Trophoblast cell (in vitro differentiated cells and primary cell): ENCODE measurements around the gene PGD.

Source experiments
- DNase-seq, 2 donors: peaks; one replicate each; pipeline ENCODE4 v3.0.0-alpha.2; 2016
- H2AFZ ChIP-seq: 2 replicates; pipeline ENCODE4 v1.6.1; 2013; ENCODE audit warnings: low read length, moderate library complexity, mild to moderate bottlenecking; ENCODE audit not compliant: insufficient read depth, poor library complexity
- H2AK5ac ChIP-seq: 2 replicates; pipeline ENCODE4 v1.6.1; 2013; ENCODE audit warnings: mild to moderate bottlenecking, low read length
- H2BK120ac ChIP-seq: 2 replicates; pipeline ENCODE4 v1.6.1; 2013; ENCODE audit warnings: low read length, mild to moderate bottlenecking, moderate library complexity; ENCODE audit not compliant: insufficient read depth, poor library complexity
- H2BK12ac ChIP-seq: 2 replicates; pipeline ENCODE4 v1.6.1; 2013; ENCODE audit warnings: mild to moderate bottlenecking, low read length, moderate library complexity
- H2BK5ac ChIP-seq: 2 replicates; pipeline ENCODE4 v1.6.1; 2013; ENCODE audit warnings: low read length, low read depth, moderate library complexity, mild to moderate bottlenecking; ENCODE audit not compliant: poor library complexity
- H3K14ac ChIP-seq: 2 replicates; pipeline ENCODE4 v1.6.1; 2013; ENCODE audit warnings: mild to moderate bottlenecking, low read length
- H3K18ac ChIP-seq: 2 replicates; pipeline ENCODE4 v1.6.1; 2013; ENCODE audit warnings: mild to moderate bottlenecking, low read length
- H3K23ac ChIP-seq: 2 replicates; pipeline ENCODE4 v1.6.1; 2013; ENCODE audit warnings: low read length
- H3K27ac ChIP-seq: 2 replicates; pipeline ENCODE4 v1.5.1; 2013; ENCODE audit warnings: low read depth, mild to moderate bottlenecking, inconsistent platforms, low read length, moderate library complexity
- H3K27me3 ChIP-seq: 2 replicates; pipeline ENCODE4 v1.6.1; 2013; ENCODE audit warnings: inconsistent platforms, mild to moderate bottlenecking, low read length, moderate library complexity; ENCODE audit not compliant: insufficient read depth
- H3K36me3 ChIP-seq, 2 experiments: 1 replicate in 1 of 2; 2 replicates in 1 of 2; pipeline ENCODE4 v1.6.1; 2013; ENCODE audit warnings: low read length in 2 of 2, mild to moderate bottlenecking in 2 of 2, moderate library complexity in 1 of 2; ENCODE audit not compliant: insufficient read depth in 2 of 2, control insufficient read depth in 1 of 2
- H3K4ac ChIP-seq: 2 replicates; pipeline ENCODE4 v1.6.1; 2013; ENCODE audit warnings: low read depth, mild to moderate bottlenecking, low read length, moderate library complexity
- H3K4me1 ChIP-seq, 2 experiments: 1 replicate in 1 of 2; 2 replicates in 1 of 2; pipeline ENCODE4 v1.6.1; 2013; ENCODE audit warnings: low read length in 2 of 2, mild to moderate bottlenecking in 2 of 2, moderate library complexity in 1 of 2; ENCODE audit not compliant: insufficient read depth in 2 of 2, control insufficient read depth in 1 of 2
- H3K4me2 ChIP-seq: 2 replicates; pipeline ENCODE4 v1.6.1; 2013; ENCODE audit warnings: inconsistent platforms, mild to moderate bottlenecking, low read length, moderate library complexity
- H3K4me3 ChIP-seq: 2 replicates; pipeline ENCODE4 v1.5.1; 2013; ENCODE audit warnings: mild to moderate bottlenecking, low read depth, low read length, inconsistent platforms
- H3K79me1 ChIP-seq: one replicate; pipeline ENCODE4 v1.6.1; 2013; ENCODE audit warnings: low read length
- H3K79me2 ChIP-seq: 2 replicates; pipeline ENCODE4 v1.6.1; 2013; ENCODE audit warnings: low read length, mild to moderate bottlenecking; ENCODE audit not compliant: control insufficient read depth, insufficient read depth, poor library complexity
- H3K9ac ChIP-seq: 2 replicates; pipeline ENCODE4 v1.6.1; 2013; ENCODE audit warnings: mild to moderate bottlenecking, low read length
- H3K9me3 ChIP-seq: 2 replicates; pipeline ENCODE4 v1.6.1; 2013; ENCODE audit warnings: low read depth, mild to moderate bottlenecking, control low read depth, inconsistent platforms, low read length; ENCODE audit not compliant: insufficient read depth
- H4K12ac ChIP-seq: 2 replicates; pipeline ENCODE4 v1.6.1; 2013; ENCODE audit warnings: low read depth, mild to moderate bottlenecking, low read length, moderate library complexity
- H4K8ac ChIP-seq: 2 replicates; pipeline ENCODE4 v1.6.1; 2013; ENCODE audit warnings: low read depth, mild to moderate bottlenecking, low read length, moderate library complexity
- H4K91ac ChIP-seq: one replicate; pipeline ENCODE4 v1.6.1; 2013; ENCODE audit warnings: low read depth, mild to moderate bottlenecking, low read length, moderate library complexity
- WGBS: extraction: QIAGEN DNeasy Blood & Tissue Kit; methylation state at CpG from one replicate; pipeline ENCODE4 v1.1.7; 2013; ENCODE audit warnings: missing lambda C conversion rate; ENCODE audit not compliant: insufficient read length, insufficient coverage; ENCODE audit errors: extremely low coverage; 5-methylcytosine and 5-hydroxymethylcytosine counted together

PGD gene

DNA sequence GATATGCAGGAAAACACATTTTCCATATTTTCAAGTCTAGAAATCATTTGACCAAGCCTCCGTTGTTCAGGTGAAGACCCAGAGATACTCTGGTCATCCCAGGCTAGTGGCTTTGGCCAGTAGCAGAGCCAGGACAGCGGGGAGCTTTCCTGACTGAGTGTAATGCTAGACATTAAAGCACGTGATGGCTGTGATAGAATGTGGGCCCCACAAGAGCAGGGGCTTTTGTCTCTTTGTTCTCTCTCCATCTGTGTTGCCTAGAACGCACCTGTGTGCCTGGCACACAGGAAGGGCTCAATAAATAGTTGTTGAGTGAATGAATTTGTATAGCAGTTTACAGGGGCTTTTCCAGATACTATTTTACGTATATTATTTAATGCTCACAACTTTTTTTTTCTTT, 41.9 kb downstream of the PGD start:
- H3K9ac ChIP-seq: no peak overlapping the region
- H3K79me2 ChIP-seq: no peaks in the 10 kb centered on the region
- DNase-seq: no peak
- no peak overlapping the region for H4K8ac ChIP-seq
- no peak overlapping the region for H3K4ac ChIP-seq
- no peak overlapping the region for H3K4me2 ChIP-seq
- no peaks in the 10 kb centered on the region for H3K27me3 ChIP-seq
- no peak overlapping the region for H2BK120ac ChIP-seq
- no peak overlapping the region for H4K12ac ChIP-seq
- H2BK12ac ChIP-seq: no peak overlapping the region
- no peak overlapping the region for H3K18ac ChIP-seq
- no peaks in the 10 kb centered on the region for H3K79me1 ChIP-seq
- H3K36me3 ChIP-seq: peaks cover 0 to 2% of the 10 kb centered on the region in 2 experiments
- no peak overlapping the region for H4K91ac ChIP-seq
- H2BK5ac ChIP-seq: no peak overlapping the region
- no peak overlapping the region for H2AFZ ChIP-seq
- no peak overlapping the region for H3K27ac ChIP-seq
- H2AK5ac ChIP-seq: no peak overlapping the region
- H3K9me3 ChIP-seq: no peaks in the 10 kb centered on the region
- H3K4me3 ChIP-seq: no peak overlapping the region
- peaks cover 3 to 4% of the 10 kb centered on the region in 2 experiments for H3K4me1 ChIP-seq
- WGBS: no CpG with 5 or more reads among the region's 5 CpGs
- H3K23ac ChIP-seq: no peak overlapping the region
- no peak overlapping the region for H3K14ac ChIP-seq

DNA sequence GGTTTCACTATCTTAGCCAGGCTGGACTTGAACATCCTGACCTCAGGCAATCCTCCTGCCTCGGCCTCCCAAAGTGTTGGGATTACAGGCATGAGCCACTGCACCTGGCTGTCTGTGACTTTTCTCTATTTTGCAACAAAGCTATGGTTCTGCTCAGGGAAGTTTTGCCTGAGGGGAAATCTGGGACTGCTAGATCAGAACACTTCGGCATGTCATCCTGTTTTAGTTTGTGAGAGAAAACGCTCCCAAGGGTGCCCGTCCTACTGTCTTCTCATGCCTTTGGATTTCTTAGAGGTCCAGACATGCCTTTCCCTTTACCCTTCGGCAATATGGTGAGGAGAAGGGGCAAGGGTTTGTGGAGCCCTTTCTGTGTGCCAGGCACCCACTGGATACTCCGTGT, 45.4 kb downstream of the PGD start:
- Histone ChIP-seq H3K27ac (no peak overlapping the region), H3K23ac (no peak overlapping the region), H3K4me1 (no peaks in the 10 kb centered on the region), H3K4ac (no peak overlapping the region), H3K4me2 (no peak overlapping the region), H2AFZ (no peak overlapping the region), H2AK5ac (no peak overlapping the region), H2BK12ac (no peak overlapping the region), H2BK120ac (no peak overlapping the region), H3K79me1 (no peaks in the 10 kb centered on the region), H4K91ac (no peak overlapping the region), H3K9ac (no peak overlapping the region), H3K4me3 (no peak overlapping the region), H4K8ac (no peak overlapping the region), H3K9me3 (no peaks in the 10 kb centered on the region), H3K79me2 (no peaks in the 10 kb centered on the region), H3K14ac (no peak overlapping the region), H2BK5ac (no peak overlapping the region), H3K18ac (no peak overlapping the region), H4K12ac (no peak overlapping the region), H3K36me3 (peaks cover 0 to 2% of the 10 kb centered on the region in 2 experiments), H3K27me3 (no peaks in the 10 kb centered on the region)
- DNase-seq: peak; percentile 96 to 99
- no CpG with 5 or more reads among the region's 6 CpGs for WGBS

DNA sequence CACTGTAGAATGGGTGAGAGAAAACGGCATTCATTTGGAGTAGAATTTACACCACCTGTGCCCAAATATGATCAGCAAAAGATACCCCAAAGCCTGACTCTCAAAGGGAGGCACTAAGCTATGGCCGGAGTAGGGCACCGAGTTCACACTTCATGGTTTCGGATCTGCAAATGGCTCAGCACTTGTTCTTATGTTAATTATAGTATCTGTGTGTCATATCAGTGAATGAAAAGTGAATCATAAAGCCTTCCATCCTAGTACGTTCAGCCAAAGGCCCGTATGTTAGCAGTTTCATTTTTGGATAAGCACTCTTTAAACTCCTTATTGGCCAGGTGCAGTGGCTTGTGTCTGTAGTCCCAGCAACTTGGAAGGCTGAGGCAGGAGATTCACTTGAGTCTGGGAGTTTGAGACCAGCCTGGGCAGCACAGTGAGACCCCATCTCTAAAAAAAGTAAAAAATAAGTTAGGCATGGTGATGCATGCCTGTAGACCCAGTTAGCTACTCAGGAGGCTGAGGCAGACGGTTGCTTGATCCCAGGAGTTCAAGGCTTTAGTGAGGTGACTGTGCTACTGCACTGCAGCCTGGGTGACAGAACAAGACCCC, 46.0 kb downstream of the PGD start:
- H3K23ac ChIP-seq: no peak overlapping the region

DNA sequence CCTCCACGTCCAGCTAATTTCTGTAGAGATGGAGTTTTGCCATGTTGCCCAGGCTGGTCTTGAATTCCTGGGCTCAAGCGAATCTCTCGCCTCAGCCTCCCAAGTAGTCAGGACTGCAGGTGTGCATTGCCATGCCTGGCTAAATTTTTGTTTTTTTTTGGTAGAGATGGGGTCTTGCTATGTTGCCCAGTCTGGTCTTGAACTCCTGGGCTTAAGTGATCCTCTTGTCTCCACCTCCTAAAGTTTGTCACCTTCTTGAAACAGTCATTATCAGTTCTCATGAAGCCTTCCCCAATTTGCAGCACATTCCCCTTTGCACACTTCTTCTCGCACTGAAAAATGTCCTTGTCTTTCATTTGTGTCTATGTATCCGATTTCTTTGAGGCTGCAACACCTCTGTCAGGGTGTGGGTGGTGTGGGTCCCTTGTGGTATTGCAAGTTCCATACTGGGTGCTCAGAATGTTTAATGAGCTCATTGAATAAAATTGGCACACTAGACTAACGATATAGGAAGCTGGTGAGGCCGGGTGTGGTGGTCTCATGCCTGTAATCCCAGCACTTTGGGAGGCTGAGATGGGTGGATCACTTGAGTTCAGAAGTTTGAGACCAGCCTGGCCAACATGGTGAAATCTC, 48.0 kb downstream of the PGD start:
- Histone ChIP-seq H2AK5ac (no peak overlapping the region), H3K79me2 (no peaks in the 10 kb centered on the region), H2AFZ (no peak overlapping the region), H4K91ac (no peak overlapping the region), H3K79me1 (no peaks in the 10 kb centered on the region), H2BK5ac (no peak overlapping the region), H3K23ac (no peak overlapping the region), H3K27ac (no peak overlapping the region), H3K14ac (no peak overlapping the region), H3K18ac (no peak overlapping the region), H3K4me2 (no peak overlapping the region), H4K8ac (no peak overlapping the region), H3K9me3 (peaks cover 3% of the 10 kb centered on the region), H2BK120ac (no peak overlapping the region), H3K4ac (no peak overlapping the region), H4K12ac (no peak overlapping the region), H2BK12ac (no peak overlapping the region), H3K9ac (no peak overlapping the region), H3K36me3 (no peaks in the 10 kb centered on the region), H3K4me3 (no peak overlapping the region), H3K27me3 (no peaks in the 10 kb centered on the region), H3K4me1 (peaks cover 0 to 2% of the 10 kb centered on the region in 2 experiments)
- WGBS: no CpG with 5 or more reads among the region's 7 CpGs
- no peak for DNase-seq

More for the DNA sequence above, 46.0 kb downstream of the PGD start:
- no peak overlapping the region for H3K14ac ChIP-seq
- no peak overlapping the region for H3K27ac ChIP-seq
- H2AK5ac ChIP-seq: no peak overlapping the region
- H4K8ac ChIP-seq: no peak overlapping the region
- peak; percentile 36 to 73 for DNase-seq
- no peak overlapping the region for H3K4me3 ChIP-seq
- H3K27me3 ChIP-seq: no peaks in the 10 kb centered on the region
- H2BK120ac ChIP-seq: no peak overlapping the region
- no peak overlapping the region for H3K9ac ChIP-seq
- H3K4me1 ChIP-seq: no peaks in the 10 kb centered on the region
- WGBS: no CpG with 5 or more reads among the region's 7 CpGs
- no peak overlapping the region for H3K4ac ChIP-seq
- H4K91ac ChIP-seq: no peak overlapping the region
- no peak overlapping the region for H3K4me2 ChIP-seq
- no peaks in the 10 kb centered on the region for H3K79me1 ChIP-seq
- no peak overlapping the region for H4K12ac ChIP-seq
- no peaks in the 10 kb centered on the region for H3K9me3 ChIP-seq
- no peak overlapping the region for H3K18ac ChIP-seq
- no peak overlapping the region for H2AFZ ChIP-seq
- no peak overlapping the region for H2BK12ac ChIP-seq
- H2BK5ac ChIP-seq: no peak overlapping the region
- H3K79me2 ChIP-seq: no peaks in the 10 kb centered on the region
- peaks cover 0 to 2% of the 10 kb centered on the region in 2 experiments for H3K36me3 ChIP-seq
